Muscle of arm (tissue), 14 donors: ENCODE results near the gene S100A6. TPM values are rescaled to one million over a fixed set of nuclear protein-coding genes. Genes with fewer than 3 reads are reported as not detected.
A peak's percentile ranks its signal among the peaks of the same experiment; 100 is the strongest.
"Not testable (repeated sequence)": the region's sequence is repeated elsewhere in the genome, so short reads cannot be mapped to it uniquely, and the experiment has no call there.

Experiments
- DNase-seq: peaks from one replicate; pipeline ENCODE4 v3.0.0-alpha.2; 2013
- long read RNA-seq, 11 donors: transcript quantifications; one replicate each; lab custom pipeline, GENCODE V29; 2026
- polyA plus RNA-seq, 12 donors: library from polyadenylated mRNA; unstranded; fragments of 120-200 nt; gene quantifications; one replicate each; pipeline ENCODE4 v1.2.1, GENCODE V29; 2013; ENCODE audit not compliant: insufficient read length in 12 of 12

Gene S100A6
- 100 to 1,000 TPM in 11 of 12 donors, not detected in 1; 152 to 697 (median 212) TPM for polyA plus RNA-seq
- long read RNA-seq, donor 1, transcript S100A6-201 (3 exons, 665 nt): major isoform, 917 of 2,285 reads
- long read RNA-seq, donor 1, transcript S100A6-205 (3 exons, 673 nt): minor isoform, 15 of 2,285 reads
- long read RNA-seq, donor 1, transcript S100A6-204 (2 exons, 311 nt): minor isoform, 8 of 2,285 reads
- long read RNA-seq, donor 1, partial matches to known transcripts: 1,311 of 2,285 reads
- long read RNA-seq, donor 1, other reads (novel, unspliced or antisense): 32 of 2,285 reads
- long read RNA-seq, donor 2, transcript S100A6-201 (3 exons, 665 nt): major isoform, 319 of 778 reads
- long read RNA-seq, donor 2, partial matches to known transcripts: 444 of 778 reads
- long read RNA-seq, donor 2, other reads (novel, unspliced or antisense): 11 of 778 reads
- long read RNA-seq, donor 3, transcript S100A6-201 (3 exons, 665 nt): major isoform, 151 of 197 reads
- long read RNA-seq, donor 3, partial matches to known transcripts: 44 of 197 reads
- long read RNA-seq, donor 3, other reads (novel, unspliced or antisense): 0 of 197 reads
- long read RNA-seq, donor 4, transcript S100A6-201 (3 exons, 665 nt): major isoform, 118 of 264 reads
- long read RNA-seq, donor 4, partial matches to known transcripts: 143 of 264 reads
- long read RNA-seq, donor 4, other reads (novel, unspliced or antisense): 0 of 264 reads
- long read RNA-seq, donor 5, transcript S100A6-205 (3 exons, 673 nt): minor isoform, 6 of 949 reads
- long read RNA-seq, donor 5, transcript S100A6-201 (3 exons, 665 nt): major isoform, 332 of 949 reads
- long read RNA-seq, donor 5, partial matches to known transcripts: 610 of 949 reads
- long read RNA-seq, donor 5, other reads (novel, unspliced or antisense): 0 of 949 reads
- long read RNA-seq, donor 6, transcript S100A6-201 (3 exons, 665 nt): major isoform, 189 of 415 reads
- long read RNA-seq, donor 6, transcript S100A6-205 (3 exons, 673 nt): minor isoform, 5 of 415 reads
- long read RNA-seq, donor 6, partial matches to known transcripts: 219 of 415 reads
- long read RNA-seq, donor 6, other reads (novel, unspliced or antisense): 0 of 415 reads
- long read RNA-seq, donor 7, transcript S100A6-201 (3 exons, 665 nt): major isoform, 138 of 301 reads
- long read RNA-seq, donor 7, partial matches to known transcripts: 161 of 301 reads
- long read RNA-seq, donor 7, other reads (novel, unspliced or antisense): 0 of 301 reads
- long read RNA-seq, donor 8, transcript S100A6-201 (3 exons, 665 nt): major isoform, 245 of 766 reads
- long read RNA-seq, donor 8, transcript S100A6-205 (3 exons, 673 nt): minor isoform, 6 of 766 reads
- long read RNA-seq, donor 8, partial matches to known transcripts: 510 of 766 reads
- long read RNA-seq, donor 8, other reads (novel, unspliced or antisense): 0 of 766 reads
- long read RNA-seq, donor 9, transcript S100A6-205 (3 exons, 673 nt): minor isoform, 5 of 574 reads
- long read RNA-seq, donor 9, transcript S100A6-201 (3 exons, 665 nt): major isoform, 302 of 574 reads
- long read RNA-seq, donor 9, partial matches to known transcripts: 266 of 574 reads
- long read RNA-seq, donor 9, other reads (novel, unspliced or antisense): 0 of 574 reads
- long read RNA-seq, donor 10, transcript S100A6-201 (3 exons, 665 nt): major isoform, 186 of 500 reads
- long read RNA-seq, donor 10, partial matches to known transcripts: 290 of 500 reads
- long read RNA-seq, donor 10, other reads (novel, unspliced or antisense): 19 of 500 reads
- long read RNA-seq, donor 11, transcript S100A6-204 (2 exons, 311 nt): minor isoform, 10 of 882 reads
- long read RNA-seq, donor 11, transcript S100A6-205 (3 exons, 673 nt): minor isoform, 6 of 882 reads
- long read RNA-seq, donor 11, transcript S100A6-201 (3 exons, 665 nt): major isoform, 399 of 882 reads
- long read RNA-seq, donor 11, partial matches to known transcripts: 462 of 882 reads
- long read RNA-seq, donor 11, other reads (novel, unspliced or antisense): 5 of 882 reads

- no peak for DNase-seq
These were observed at the start of gene S100A6 for GRCh38 chr1:153535242-153536011. Gene S100A6, minus strand, starts transcription at chr1:153535991. Its CDS starts 652 bp downstream, at chr1:153535339.

DNA sequence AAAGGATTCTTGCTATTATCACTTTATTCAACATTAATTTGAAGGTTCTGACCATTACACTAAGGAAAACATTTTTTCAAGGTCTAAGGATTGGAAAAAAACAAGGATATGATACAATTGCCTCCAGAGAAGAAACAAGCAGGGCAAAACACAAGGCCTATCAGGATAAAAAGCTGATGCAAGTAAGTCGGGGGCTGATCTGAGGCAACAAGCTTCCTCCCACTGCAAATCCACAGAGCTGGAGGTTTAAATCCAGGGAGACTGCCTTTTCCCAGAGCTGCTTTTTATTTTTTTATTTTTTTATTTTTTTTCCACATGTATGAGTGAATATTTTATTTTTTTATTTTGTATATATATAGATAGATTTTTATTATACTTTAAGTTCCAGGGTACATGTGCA, 49.2 kb upstream of the S100A6 start:
- DNase-seq: no peak

- DNase-seq: no peak
These were observed 48.2 kb upstream of the S100A6 start for GRCh38 chr1:153583976-153584375.

DNA sequence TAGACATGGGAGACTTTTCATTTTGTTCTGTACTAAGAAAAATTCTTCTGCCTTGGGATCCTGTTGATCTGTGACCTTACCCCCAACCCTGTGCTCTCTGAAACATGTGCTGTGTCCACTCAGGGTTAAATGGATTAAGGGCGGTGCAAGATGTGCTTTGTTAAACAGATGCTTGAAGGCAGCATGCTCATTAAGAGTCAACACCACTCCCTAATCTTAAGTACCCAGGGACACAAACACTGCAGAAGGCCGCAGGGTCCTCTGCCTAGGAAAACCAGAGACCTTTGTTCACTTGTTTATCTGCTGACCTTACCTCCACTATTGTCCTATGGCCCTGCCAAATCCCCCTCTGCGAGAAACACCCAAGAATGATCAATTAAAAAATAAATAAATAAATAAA, 47.7 kb upstream of the S100A6 start:
- DNase-seq: not testable (repeated sequence)

DNA sequence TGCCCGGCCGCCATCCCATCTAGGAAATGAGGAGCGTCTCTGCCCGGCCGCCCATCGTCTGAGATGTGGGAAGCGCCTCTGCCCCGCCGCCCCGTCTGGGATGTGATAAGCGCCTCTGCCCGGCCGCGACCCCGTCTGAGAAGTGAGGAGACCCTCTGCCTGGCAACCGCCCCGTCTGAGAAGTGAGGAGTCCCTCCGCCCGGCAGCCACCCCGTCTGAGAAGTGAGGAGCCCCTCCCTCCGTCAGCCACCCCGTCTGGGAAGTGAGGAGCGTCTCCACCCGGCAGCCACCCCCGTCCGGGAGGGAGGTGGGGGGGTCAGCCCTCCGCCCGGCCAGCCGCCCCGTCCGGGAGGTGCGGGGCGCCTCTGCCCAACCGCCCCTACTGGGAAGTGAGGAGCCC, 47.0 kb upstream of the S100A6 start:
- DNase-seq: not testable (repeated sequence)

DNA sequence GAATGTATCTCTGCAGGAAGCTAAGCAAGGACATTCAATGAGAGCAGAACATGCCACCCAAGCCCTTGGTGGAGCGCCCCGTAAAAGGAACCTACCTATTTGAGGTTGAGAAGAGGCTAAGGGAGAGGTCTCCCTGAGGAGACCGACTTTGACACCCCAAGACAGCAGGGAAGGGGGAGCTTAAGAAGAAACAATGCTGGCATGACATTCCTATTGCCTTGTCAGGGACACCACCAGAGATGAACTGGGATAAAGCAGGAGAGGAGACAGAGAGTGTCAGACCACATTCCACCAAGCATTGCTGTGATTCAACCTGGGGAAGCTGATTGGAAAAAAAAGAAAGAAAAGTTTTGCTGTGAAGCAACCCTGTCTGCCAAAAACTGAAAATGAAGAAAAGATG, 43.1 kb upstream of the S100A6 start:
- no peak for DNase-seq

DNA sequence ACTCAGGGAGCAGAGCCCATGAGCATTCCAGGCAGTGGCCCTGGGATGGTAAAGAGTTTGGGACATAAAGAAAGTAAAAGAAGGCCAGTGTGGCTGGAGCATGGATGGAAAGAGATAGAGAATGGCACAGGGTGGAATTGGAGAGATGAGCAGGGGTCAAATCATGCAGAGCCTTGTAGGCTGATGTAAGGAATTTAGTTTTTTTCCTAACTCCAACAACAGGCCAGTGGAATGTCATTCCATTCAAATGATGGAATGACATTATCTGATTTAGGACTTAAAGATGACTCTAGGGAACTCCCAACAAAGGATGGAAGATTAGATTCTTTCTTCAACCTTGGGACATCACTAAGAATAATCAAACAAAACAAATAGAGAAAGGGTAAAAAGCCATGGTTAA, 42.7 kb upstream of the S100A6 start:
- DNase-seq: no peak

- no peak for DNase-seq
These were observed 41.8 kb upstream of the S100A6 start for GRCh38 chr1:153577624-153578051.

DNA sequence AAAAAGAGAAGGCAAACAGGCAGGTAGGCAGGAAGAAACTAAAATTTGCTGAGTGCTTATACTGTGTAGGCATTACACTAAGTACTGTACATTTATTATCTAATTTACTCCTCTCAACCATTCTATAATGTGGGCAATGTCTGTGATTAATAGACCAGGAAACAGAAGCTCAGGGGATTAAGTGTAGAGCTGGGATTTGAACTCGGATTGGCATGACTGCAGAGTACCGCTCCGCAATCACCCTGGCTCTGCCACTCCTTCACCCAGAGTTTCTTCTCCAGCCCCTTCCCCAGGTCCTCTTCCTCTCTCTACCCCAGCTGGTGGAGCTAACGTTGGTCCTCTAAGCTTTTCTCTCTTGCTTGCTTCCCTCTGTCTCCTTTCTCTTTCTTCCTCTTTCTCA, 41.3 kb upstream of the S100A6 start:
- DNase-seq: no peak

GRCh38 chr1:153575497-153575896, 39.7 kb upstream of the S100A6 start:
- DNase-seq: not testable (repeated sequence)

- DNase-seq: not testable (repeated sequence)
These were observed 39.3 kb upstream of the S100A6 start for GRCh38 chr1:153575081-153575491.

DNA sequence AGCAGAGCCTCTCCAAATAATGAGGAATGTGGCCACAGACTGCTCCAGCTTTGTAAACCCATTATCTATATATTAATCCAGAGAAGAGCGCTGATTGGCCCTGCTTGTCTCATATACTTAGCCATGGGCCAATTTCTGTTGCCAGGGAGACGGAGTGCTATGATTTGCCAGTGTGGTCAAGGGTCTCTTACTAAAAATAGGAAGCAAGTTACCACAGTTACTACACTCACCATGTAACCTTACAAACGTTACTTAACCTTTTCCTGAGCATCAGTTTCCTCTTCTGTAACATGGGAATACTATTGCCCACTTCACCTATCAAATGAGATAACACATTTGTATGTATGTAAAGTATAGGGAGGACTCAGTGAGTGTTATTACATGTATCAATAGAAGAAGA, 37.6 kb upstream of the S100A6 start:
- DNase-seq: no peak

- DNase-seq: peak; percentile 47
These were observed 36.8 kb upstream of the S100A6 start for GRCh38 chr1:153572569-153573015.

DNA sequence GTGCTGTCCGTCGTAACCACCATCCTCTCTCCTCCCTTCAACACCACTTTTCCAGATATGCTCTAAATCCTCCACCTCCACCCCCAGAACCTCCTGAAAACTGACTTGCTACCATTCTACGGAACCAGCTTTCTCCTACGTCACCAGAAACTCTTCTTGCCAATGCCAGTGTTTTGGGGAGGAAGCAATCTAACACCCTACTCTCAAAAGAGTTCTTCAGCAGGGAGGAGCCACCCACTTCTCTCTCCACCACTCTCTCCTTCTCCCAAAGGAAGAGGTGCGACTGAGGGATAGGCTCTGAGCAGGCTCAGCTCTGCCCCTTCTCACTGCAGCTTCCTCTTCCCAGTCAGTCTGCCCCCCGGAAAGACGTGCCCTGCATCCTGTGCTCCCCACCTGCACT, 35.9 kb upstream of the S100A6 start:
- no peak for DNase-seq

DNA sequence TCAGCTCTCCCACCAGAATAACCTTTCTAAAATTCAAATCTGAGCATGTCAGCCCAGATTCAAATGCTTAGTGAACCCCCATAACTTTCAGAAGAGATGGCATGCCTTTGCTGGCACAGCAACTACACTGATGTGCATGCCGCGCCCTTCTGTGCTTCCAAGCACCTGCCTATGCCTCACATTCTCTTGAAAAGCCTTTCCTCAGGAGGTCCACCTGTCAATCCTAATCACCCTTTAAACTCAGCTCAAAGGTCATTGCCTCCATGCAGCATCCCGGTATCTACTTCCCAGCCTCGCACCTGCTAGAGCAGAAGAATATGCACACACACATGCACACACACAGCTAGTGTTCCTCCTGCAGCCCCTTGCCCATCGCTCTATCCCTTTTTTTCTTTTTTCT, 35.1 kb upstream of the S100A6 start:
- DNase-seq: no peak

DNA sequence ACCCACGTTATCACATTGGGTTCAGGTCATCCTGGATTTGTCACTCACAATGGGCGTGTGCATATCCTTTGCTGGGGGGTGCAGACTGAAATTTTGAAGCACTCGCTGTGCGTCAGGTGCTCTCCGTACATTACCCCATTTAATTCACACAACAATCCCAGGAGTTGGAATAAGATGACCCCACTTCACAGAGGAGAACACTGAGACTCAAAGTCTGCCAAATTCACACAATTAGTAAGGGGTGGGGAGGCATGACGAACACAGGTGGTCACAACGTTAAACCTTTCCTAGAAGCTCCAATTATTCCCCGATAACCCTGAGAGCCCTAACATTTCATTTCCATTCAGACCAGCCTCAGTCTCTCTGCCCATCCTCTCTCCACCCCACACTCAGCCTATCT, 33.7 kb upstream of the S100A6 start:
- DNase-seq: no peak

- peak; percentile 91 for DNase-seq
These were observed 32.7 kb upstream of the S100A6 start for GRCh38 chr1:153568367-153569099.

DNA sequence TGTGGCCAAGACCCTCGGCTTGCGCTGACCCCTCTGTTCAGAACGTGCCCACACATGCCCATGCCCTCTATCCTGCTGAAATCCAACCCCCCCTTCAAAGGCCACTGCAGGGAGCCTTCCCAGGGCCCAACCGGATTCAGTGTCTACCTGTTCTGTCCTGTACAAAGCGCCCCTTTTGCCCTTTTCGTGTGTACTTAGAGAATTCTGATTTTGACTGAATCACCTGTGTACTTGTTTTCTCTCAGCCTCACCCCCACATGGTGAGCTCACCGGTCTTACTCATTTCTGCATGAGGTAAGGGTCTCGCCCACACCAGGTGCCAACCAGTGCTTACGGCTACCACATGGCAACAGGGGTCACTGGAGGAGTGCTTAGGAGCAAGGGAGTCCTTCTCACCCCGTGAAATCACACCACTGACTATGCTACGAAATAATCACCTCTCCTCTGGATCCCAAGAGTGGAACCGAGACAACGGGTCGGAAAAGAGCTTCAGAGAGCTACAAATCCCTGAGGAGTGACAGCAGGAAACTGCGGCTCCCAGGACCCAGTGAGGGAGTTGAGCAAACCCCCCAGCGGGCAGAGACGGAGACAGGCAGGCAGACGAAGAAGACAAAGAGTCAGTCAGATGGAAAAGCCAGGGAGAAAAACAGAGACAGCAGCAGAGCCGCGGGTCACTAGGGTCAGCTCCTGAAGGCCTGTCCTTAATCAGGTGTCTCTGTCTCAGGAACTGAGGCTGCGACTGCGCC, 32.0 kb upstream of the S100A6 start:
- no peak for DNase-seq
